Adipocyte (in vitro differentiated cells): ENCODE data around the gene DPYD.
A peak's percentile ranks its signal among the peaks of the same experiment; 100 is the strongest.

Source experiments
- DNase-seq: peaks from one replicate; pipeline ENCODE4 v3.0.0-alpha.2; 2015; ENCODE audit warnings: low read depth
- H3K27me3 ChIP-seq: replicated peaks from 2 replicates; pipeline ENCODE4 v1.7.0; 2013; ENCODE audit warnings: mild to moderate bottlenecking, low read length, moderate library complexity; ENCODE audit not compliant: control insufficient read depth, insufficient read depth
- H3K36me3 ChIP-seq: 2 replicates; pipeline ENCODE4 v1.7.0; 2013; ENCODE audit warnings: low read length, mild to moderate bottlenecking, moderate library complexity; ENCODE audit not compliant: control insufficient read depth, insufficient read depth, severe bottlenecking
- H3K4me1 ChIP-seq: 2 replicates; pipeline ENCODE4 v1.7.0; 2013; ENCODE audit warnings: mild to moderate bottlenecking, low read length, moderate library complexity; ENCODE audit not compliant: control insufficient read depth, insufficient read depth
- H3K4me3 ChIP-seq: 2 replicates; pipeline ENCODE4 v1.7.0; 2013; ENCODE audit warnings: mild to moderate bottlenecking, low read length, moderate library complexity
- H3K9ac ChIP-seq: 2 replicates; pipeline ENCODE4 v1.7.0; 2013; ENCODE audit warnings: mild to moderate bottlenecking, low read length, moderate library complexity
- H3K9me3 ChIP-seq: 2 replicates; pipeline ENCODE4 v1.7.0; 2013; ENCODE audit warnings: mild to moderate bottlenecking, low read length, moderate library complexity; ENCODE audit not compliant: control insufficient read depth

Gene DPYD

GRCh38 chr1:97108179-97108578 lies 812.7 kb downstream of the DPYD start:
- Histone ChIP-seq H3K4me1 (no peaks in the 10 kb centered on the region), H3K9me3 (peaks cover 10% of the 10 kb centered on the region), H3K27me3 (no peaks in the 10 kb centered on the region), H3K4me3 (no peak overlapping the region), H3K9ac (no peak overlapping the region), H3K36me3 (peaks cover 5% of the 10 kb centered on the region)
- peak; percentile 14 for DNase-seq

DNA sequence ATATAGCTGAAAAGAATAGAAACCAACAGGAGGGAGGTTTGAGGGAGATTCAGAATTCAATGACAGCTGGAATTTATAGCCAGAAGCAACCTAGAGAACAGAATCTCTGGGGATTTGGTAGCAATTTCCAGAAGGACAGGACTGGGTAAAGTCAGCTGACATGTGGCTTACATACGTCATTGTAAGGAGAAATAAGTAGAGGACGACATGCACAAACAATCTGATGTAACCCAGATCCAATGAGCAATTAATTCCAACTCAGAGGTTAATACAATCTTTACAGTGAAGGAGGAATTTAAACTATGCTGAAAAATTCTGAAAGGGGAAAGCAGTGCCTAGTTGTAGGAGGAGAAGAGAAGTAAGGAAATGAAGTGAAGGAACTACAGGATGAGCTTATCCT lies 815.3 kb downstream of the DPYD start:
- Histone ChIP-seq H3K27me3 (no peaks in the 10 kb centered on the region), H3K36me3 (peaks cover 5% of the 10 kb centered on the region), H3K4me1 (no peaks in the 10 kb centered on the region), H3K9me3 (peaks cover 10% of the 10 kb centered on the region), H3K4me3 (no peak overlapping the region), H3K9ac (no peak overlapping the region)
- DNase-seq: peak; percentile 55

GRCh38 chr1:97101509-97101908 lies 819.3 kb downstream of the DPYD start:
- no peak for DNase-seq
- Histone ChIP-seq H3K9me3 (peaks cover 10% of the 10 kb centered on the region), H3K27me3 (no peaks in the 10 kb centered on the region), H3K4me1 (peaks cover 10% of the 10 kb centered on the region), H3K4me3 (no peak overlapping the region), H3K36me3 (peaks cover 23% of the 10 kb centered on the region), H3K9ac (no peak overlapping the region)

- H3K4me3 ChIP-seq: no peak overlapping the region
- no peaks in the 10 kb centered on the region for H3K9me3 ChIP-seq
- no peak overlapping the region for H3K9ac ChIP-seq
- H3K4me1 ChIP-seq: peaks cover 17% of the 10 kb centered on the region
- no peak for DNase-seq
- H3K27me3 ChIP-seq: no peaks in the 10 kb centered on the region
- peaks cover 20% of the 10 kb centered on the region for H3K36me3 ChIP-seq
Measured at GRCh38 chr1:97097404-97097925, 823.4 kb downstream of the DPYD start.

- Histone ChIP-seq H3K4me3 (no peak overlapping the region), H3K27me3 (no peaks in the 10 kb centered on the region), H3K36me3 (peaks cover 20% of the 10 kb centered on the region), H3K9me3 (no peaks in the 10 kb centered on the region), H3K9ac (no peak overlapping the region), H3K4me1 (peaks cover 17% of the 10 kb centered on the region)
- no peak for DNase-seq
Measured at GRCh38 chr1:97095764-97096163, 825.1 kb downstream of the DPYD start.

- peak; percentile 77 for DNase-seq
- H3K9me3 ChIP-seq: no peaks in the 10 kb centered on the region
Measured at GRCh38 chr1:97094247-97094972, 826.4 kb downstream of the DPYD start.

DNA sequence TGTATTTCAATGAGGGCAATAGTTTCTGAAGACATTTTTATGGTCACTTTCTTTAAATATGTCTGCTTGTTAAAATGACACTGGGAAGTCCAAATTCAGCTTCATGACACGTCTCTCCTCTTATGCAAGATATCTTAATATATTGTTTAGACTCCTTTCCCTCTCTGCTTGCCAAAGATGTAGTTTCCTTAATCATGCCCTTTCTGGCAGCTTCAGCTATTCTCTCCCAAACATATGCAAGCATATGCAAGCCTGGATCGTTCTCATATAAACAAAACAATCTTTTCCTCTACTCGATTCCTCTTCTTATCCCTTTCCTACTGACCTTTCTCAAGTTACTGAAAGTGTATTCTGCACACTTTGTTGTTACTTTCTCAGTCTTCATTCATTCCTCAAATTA lies 827.1 kb downstream of the DPYD start:
- H3K9ac ChIP-seq: no peak overlapping the region
- H3K36me3 ChIP-seq: peaks cover 19% of the 10 kb centered on the region
- H3K4me3 ChIP-seq: no peak overlapping the region
- DNase-seq: peak; percentile 63
- H3K27me3 ChIP-seq: no peaks in the 10 kb centered on the region
- H3K9me3 ChIP-seq: no peaks in the 10 kb centered on the region
- H3K4me1 ChIP-seq: peaks cover 7% of the 10 kb centered on the region

More at GRCh38 chr1:97094247-97094972, 826.4 kb downstream of the DPYD start:
- Histone ChIP-seq H3K36me3 (peaks cover 20% of the 10 kb centered on the region), H3K4me3 (no peak overlapping the region), H3K9ac (no peak overlapping the region), H3K4me1 (peaks cover 9% of the 10 kb centered on the region), H3K27me3 (no peaks in the 10 kb centered on the region)

DNA sequence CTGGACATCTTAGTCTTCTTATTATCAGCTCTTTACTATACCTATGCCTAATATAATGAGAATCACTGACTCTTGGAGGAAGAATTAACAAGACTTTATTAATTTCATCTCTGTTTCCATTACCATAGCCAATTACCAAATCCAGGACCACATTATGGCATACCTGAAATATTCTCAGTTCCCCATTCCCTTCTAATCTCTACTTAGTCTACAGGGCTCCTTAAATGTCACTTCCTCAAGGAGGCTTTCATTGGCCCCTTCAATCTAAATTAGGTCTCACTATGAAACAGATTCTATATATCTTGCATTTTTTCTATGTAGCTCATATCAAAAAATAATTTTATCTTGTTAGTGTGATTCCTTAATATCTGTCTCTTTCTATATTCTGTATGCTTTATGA lies 828.0 kb downstream of the DPYD start:
- no peaks in the 10 kb centered on the region for H3K9me3 ChIP-seq
- H3K27me3 ChIP-seq: no peaks in the 10 kb centered on the region
- DNase-seq: no peak
- peaks cover 7% of the 10 kb centered on the region for H3K4me1 ChIP-seq
- no peak overlapping the region for H3K4me3 ChIP-seq
- H3K9ac ChIP-seq: no peak overlapping the region
- peaks cover 15% of the 10 kb centered on the region for H3K36me3 ChIP-seq

DNA sequence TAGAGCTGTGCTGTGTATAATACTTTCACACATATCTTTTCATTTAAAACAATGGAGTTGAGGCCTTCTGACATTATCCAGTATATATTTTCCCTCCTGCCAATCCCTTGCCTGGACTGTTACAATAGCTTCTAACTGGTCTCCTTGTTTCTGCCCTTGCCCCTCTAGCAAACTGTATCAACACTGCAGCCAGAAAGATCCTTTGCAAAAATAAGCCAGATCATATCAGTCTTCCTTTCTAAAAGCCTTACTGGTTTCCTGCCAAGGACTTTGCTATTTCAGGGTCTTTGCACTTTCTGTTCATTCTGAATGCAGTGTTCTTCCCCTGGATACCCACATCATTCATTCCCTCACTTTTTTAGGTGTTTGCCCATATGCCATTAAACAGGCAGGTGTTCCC lies 829.2 kb downstream of the DPYD start:
- H3K27me3 ChIP-seq: no peaks in the 10 kb centered on the region
- H3K9ac ChIP-seq: no peak overlapping the region
- H3K36me3 ChIP-seq: peaks cover 4% of the 10 kb centered on the region
- H3K9me3 ChIP-seq: no peaks in the 10 kb centered on the region
- H3K4me1 ChIP-seq: peaks cover 7% of the 10 kb centered on the region
- H3K4me3 ChIP-seq: no peak overlapping the region
- DNase-seq: peak; percentile 6

GRCh38 chr1:97091263-97091662 lies 829.6 kb downstream of the DPYD start:
- Histone ChIP-seq H3K9ac (no peak overlapping the region), H3K9me3 (no peaks in the 10 kb centered on the region), H3K27me3 (no peaks in the 10 kb centered on the region), H3K4me3 (no peak overlapping the region), H3K4me1 (peaks cover 7% of the 10 kb centered on the region), H3K36me3 (no peaks in the 10 kb centered on the region)
- no peak for DNase-seq

DNA sequence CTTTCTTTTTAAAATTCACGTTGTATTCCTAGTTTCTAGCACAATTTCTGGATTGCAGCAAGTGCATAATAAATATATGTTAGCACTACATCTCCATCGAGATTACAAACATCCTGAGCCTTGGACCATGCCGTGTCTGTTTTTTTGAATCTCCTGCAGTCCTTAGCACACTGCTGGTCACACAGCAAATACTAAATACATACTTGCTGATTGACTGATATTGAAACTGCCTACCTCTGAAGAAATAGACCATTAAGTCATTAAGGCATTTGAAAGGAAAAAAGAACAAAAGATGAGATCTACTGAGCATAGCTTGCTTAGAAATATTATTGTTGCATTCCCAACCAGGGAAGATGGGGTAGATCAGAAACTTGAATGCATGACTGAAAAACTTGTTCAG lies 830.1 kb downstream of the DPYD start:
- Histone ChIP-seq H3K36me3 (no peaks in the 10 kb centered on the region), H3K4me1 (peaks cover 7% of the 10 kb centered on the region), H3K27me3 (no peaks in the 10 kb centered on the region), H3K4me3 (no peak overlapping the region), H3K9me3 (no peaks in the 10 kb centered on the region), H3K9ac (no peak overlapping the region)
- DNase-seq: no peak

DNA sequence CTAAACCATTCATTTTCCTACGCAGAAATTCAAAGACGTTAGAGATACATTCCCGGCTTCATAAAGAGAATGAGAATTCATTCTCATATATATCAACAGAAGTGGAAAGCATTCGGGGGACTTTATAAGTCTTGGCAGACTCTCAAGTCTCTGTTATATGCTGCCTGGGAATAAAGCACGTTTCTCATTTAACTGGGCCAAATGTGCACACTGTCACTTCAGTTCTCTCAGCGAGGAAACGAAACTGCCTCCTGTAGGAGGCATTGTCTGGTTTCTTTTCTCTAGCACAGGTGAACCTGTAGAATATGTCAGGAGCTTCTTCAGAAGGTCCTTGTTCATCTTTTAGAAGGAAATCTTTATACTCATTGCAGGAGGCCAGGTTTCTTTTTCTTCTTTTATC lies 831.7 kb downstream of the DPYD start:
- Histone ChIP-seq H3K4me1 (peaks cover 6% of the 10 kb centered on the region), H3K9me3 (no peaks in the 10 kb centered on the region)
- no peak for DNase-seq

More for the DNA sequence above, 831.7 kb downstream of the DPYD start:
- Histone ChIP-seq H3K27me3 (no peaks in the 10 kb centered on the region), H3K4me3 (no peak overlapping the region), H3K9ac (no peak overlapping the region), H3K36me3 (no peaks in the 10 kb centered on the region)
